Activated naive CD4-positive, alpha-beta T cell treated with anti-CD3 and anti-CD28 coated beads, Interleukin-2, amount 50 U/mL, for 72 hours (primary cell): ENCODE measurements around the gene AGAP1. TPM values are rescaled to one million over a fixed set of nuclear protein-coding genes. Genes with fewer than 3 reads are reported as not detected.

Experiments used
- ATAC-seq, 2 donors: fragments of 150-1000 bp; cut with Tn5 transposase; 2 replicates each; pipeline ENCODE4 v1.10.0; 2021; ENCODE audit warnings: mild to moderate bottlenecking in 2 of 2, moderate library complexity in 2 of 2
- DNase-seq, 2 donors: peaks; one replicate each; pipeline ENCODE4 v3.0.0; 2021 to 2022; ENCODE audit warnings: low spot score in 2 of 2
- H3K27ac Mint-ChIP-seq, 2 donors: one replicate each; pipeline ENCODE4 v1.8.0; 2022; ENCODE audit warnings: mild to moderate bottlenecking in 2 of 2, mixed read lengths in 2 of 2
- H3K36me3 Mint-ChIP-seq, 2 donors: one replicate each; pipeline ENCODE4 v1.8.0; 2022; ENCODE audit warnings: mixed read lengths in 2 of 2
- H3K9me3 Mint-ChIP-seq, 2 donors: one replicate each; pipeline ENCODE4 v1.8.0; 2022; ENCODE audit warnings: mixed read lengths in 2 of 2
- total RNA-seq, 2 donors: library from RNA; stranded (reverse); gene quantifications; one replicate each; pipeline ENCODE4 v1.2.3, GENCODE V29; 2022

The AGAP1 gene
- total RNA-seq, 2 donors from 2014 or later: 0.48 to 7.2 TPM

GRCh38 chr2:236107536-236107935 is 613.7 kb downstream of the AGAP1 start:
- ATAC-seq: no peak
- H3K27ac Mint-ChIP-seq: no peak overlapping the region
- H3K9me3 Mint-ChIP-seq: no peaks in the 10 kb centered on the region
- H3K36me3 Mint-ChIP-seq: no peaks in the 10 kb centered on the region
- no peak for DNase-seq

DNA sequence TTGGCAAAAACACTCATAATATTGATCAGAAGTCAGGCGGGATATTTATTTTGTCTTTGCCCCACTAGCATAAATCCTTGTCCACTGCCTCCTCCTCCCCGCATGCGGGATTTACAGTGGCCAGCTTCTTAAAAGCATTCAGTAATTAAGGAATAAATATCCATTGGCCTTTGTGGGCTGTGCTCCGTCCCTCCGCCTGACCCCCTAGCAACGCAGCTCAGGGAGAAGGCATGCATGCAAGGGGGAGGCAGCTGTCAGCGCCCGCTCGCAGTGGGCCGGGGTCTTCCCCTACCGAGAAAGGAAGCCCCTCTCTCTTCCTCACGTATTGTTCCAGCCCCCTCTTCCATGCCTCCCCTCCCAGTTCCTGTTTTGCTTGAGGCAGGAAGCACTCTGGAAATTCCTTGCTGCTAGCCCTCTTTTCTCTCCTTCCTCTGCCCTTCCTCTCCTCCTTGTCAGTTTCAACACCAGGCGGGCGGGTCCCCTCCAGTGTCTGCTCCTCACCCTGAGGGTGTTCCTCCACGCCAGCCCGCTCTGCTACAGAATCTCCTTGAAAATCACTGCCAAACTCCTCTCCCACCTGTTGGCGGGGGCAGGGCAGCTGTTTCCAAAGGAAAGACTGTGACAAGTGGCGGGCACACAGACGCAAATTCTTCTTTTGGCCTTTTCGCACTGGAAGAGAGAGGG is 614.2 kb downstream of the AGAP1 start:
- Mint-ChIP-seq H3K36me3 (no peaks in the 10 kb centered on the region), H3K27ac (no peak overlapping the region), H3K9me3 (no peaks in the 10 kb centered on the region)
- ATAC-seq (no peak), DNase-seq (no peak)

DNA sequence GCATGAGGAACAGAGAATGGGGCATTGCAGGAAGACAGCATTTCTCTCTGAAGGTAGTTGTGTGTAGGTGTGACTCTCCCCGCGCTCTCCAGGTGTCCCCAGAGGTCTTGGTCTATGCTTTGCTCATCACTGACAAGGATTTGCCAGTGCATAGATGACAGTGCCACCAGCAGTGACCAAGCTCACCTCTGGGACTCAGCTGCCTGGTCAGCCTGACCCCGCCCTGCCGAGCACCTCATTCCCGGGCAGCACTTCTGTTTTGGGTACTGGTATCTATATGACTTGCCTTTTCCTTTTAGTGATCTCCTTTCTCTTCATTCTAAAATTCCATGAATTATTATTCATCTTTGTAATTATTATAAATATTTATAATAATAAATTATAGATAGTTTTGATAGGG is 615.2 kb downstream of the AGAP1 start:
- Mint-ChIP-seq H3K9me3 (no peaks in the 10 kb centered on the region), H3K36me3 (no peaks in the 10 kb centered on the region), H3K27ac (no peak overlapping the region)
- no peak for DNase-seq
- no peak for ATAC-seq

DNA sequence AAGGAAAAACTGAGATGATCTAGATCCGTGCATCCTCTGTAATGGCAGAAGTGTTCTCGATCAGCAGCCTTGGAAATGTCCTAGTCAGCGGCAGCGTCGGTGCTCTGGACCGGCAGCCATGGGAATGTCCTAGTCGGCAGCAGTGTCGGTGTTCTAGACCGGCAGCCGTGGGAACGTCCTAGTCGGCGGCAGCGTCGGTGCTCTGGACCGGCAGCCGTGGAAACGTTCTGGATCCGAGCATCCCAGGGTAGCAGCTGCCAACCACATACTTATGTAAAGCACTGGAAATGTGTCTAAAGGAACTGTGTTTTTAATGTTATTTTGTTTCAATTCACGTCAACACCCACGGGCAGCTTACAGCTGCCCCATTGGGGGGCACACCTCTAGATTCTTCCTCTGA is 615.6 kb downstream of the AGAP1 start:
- ATAC-seq (no peak), DNase-seq (no peak)
- Mint-ChIP-seq H3K36me3 (no peaks in the 10 kb centered on the region), H3K27ac (no peak overlapping the region), H3K9me3 (no peaks in the 10 kb centered on the region)

- Mint-ChIP-seq H3K27ac (no peak overlapping the region), H3K9me3 (no peaks in the 10 kb centered on the region), H3K36me3 (no peaks in the 10 kb centered on the region)
- DNase-seq (no peak), ATAC-seq (no peak)
Measured at GRCh38 chr2:236112466-236112865, 618.6 kb downstream of the AGAP1 start.

DNA sequence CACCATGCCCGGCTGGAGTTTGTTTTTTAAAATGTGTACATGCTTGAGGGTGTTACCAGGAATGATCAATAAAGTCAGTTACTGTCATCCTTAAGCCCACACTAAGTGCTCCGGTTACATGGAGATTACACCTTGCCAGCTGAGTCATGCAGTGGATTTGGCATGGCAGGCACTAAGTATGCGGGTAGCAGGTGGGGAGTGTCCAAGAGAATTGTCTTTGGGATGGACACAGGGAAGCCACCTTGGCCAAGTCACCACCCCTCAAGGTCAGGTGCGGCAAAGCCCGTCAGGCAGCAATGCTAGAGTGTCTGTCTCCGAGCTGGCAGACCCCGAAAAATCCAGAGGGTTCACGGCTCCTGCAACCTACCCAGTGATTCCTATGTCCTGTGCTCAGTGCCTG is 619.6 kb downstream of the AGAP1 start:
- ATAC-seq: no peak
- Mint-ChIP-seq H3K9me3 (no peaks in the 10 kb centered on the region), H3K36me3 (no peaks in the 10 kb centered on the region), H3K27ac (no peak overlapping the region)
- no peak for DNase-seq

- ATAC-seq (no peak), DNase-seq (no peak)
- no peaks in the 10 kb centered on the region for H3K9me3 Mint-ChIP-seq
- no peak overlapping the region for H3K27ac Mint-ChIP-seq
- no peaks in the 10 kb centered on the region for H3K36me3 Mint-ChIP-seq
Measured at GRCh38 chr2:236113948-236114347, 620.1 kb downstream of the AGAP1 start.

DNA sequence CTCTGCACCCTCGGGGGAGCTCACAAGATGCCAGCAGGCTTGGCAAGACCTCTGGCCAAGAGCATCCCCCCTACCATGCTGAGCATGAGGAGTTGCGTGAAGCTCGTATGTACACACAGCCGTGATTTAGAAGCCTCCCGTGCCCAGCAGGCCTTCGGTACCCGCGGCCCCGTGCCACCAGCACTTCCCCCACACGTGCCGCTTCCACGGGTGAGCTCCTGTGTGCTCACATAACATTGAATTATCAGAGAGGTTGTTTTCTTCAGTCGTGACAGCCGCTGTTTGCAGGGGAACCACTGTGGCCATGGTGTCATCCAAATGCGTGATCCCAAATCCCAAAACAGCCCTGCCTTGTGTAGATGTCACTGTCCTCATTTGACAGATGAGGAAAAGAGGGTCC is 621.1 kb downstream of the AGAP1 start:
- H3K36me3 Mint-ChIP-seq: no peaks in the 10 kb centered on the region
- no peaks in the 10 kb centered on the region for H3K9me3 Mint-ChIP-seq
- no peak overlapping the region for H3K27ac Mint-ChIP-seq
- DNase-seq (no peak), ATAC-seq (no peak)

DNA sequence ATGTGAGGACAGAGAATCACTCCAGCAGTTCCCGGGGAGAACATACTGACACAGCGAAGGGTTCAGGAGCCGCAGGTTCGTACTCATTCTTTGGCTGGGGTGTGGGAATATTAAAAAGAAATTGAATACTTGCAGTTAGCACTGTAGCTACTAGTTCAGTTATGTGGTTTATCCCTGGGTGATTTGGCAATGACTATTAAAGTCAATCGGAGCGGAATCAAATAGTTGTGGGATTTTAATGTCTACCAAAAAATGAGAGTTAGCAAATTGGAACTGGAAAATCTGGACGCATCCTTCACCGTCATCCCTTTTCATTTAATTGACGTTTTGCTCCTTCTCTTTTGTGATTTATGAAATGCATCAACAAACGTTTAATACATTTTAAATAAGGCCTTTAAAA is 623.6 kb downstream of the AGAP1 start:
- Mint-ChIP-seq H3K36me3 (no peaks in the 10 kb centered on the region), H3K27ac (no peak overlapping the region), H3K9me3 (no peaks in the 10 kb centered on the region)
- DNase-seq: no peak
- ATAC-seq: no peak

GRCh38 chr2:236117861-236118269 is 624.0 kb downstream of the AGAP1 start:
- H3K9me3 Mint-ChIP-seq: no peaks in the 10 kb centered on the region
- ATAC-seq (no peak), DNase-seq (no peak)
- no peaks in the 10 kb centered on the region for H3K36me3 Mint-ChIP-seq
- H3K27ac Mint-ChIP-seq: no peak overlapping the region

DNA sequence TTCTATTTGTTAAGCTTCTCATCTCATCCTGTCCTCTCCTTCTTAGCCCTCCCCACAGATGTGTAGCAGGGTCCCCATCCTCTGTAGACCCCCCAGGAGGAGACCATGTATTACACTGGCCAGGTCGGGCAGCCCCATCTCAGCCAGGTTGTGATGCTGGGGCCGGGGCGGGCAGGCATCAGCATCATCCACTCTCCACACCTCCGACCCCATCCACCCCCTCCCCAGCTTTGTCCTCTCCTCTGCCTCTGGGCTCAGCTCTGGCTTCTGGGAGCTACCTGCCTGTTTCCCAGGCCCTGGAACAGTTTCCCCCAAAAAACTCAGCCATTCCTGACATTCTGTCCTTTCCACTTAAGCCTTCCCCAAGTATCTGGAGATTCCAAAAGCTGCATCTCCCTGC is 625.2 kb downstream of the AGAP1 start:
- H3K36me3 Mint-ChIP-seq: no peaks in the 10 kb centered on the region
- DNase-seq: no peak
- no peak for ATAC-seq
- H3K27ac Mint-ChIP-seq: no peak overlapping the region
- no peaks in the 10 kb centered on the region for H3K9me3 Mint-ChIP-seq

DNA sequence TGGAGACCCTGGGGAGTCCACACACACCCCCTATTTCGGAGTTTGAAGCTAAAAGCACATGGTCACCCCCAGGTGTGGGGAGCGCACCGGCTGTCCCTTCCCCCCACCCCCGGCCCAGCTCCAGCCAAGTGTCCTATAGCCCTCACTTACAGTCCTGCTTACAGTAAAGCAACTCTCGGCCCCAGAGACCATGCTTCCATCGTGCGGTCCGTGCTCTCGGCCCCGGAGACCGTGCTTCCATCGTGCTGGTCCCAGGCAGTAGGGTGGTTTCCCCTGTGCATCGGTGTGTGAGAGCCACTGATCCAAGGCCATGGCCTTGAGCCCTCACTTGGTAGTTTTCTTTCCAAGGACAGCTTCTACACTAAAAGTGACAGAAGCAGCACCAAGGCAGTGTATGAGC is 625.6 kb downstream of the AGAP1 start:
- ATAC-seq (no peak), DNase-seq (no peak)
- no peaks in the 10 kb centered on the region for H3K36me3 Mint-ChIP-seq
- H3K9me3 Mint-ChIP-seq: no peaks in the 10 kb centered on the region
- no peak overlapping the region for H3K27ac Mint-ChIP-seq

DNA sequence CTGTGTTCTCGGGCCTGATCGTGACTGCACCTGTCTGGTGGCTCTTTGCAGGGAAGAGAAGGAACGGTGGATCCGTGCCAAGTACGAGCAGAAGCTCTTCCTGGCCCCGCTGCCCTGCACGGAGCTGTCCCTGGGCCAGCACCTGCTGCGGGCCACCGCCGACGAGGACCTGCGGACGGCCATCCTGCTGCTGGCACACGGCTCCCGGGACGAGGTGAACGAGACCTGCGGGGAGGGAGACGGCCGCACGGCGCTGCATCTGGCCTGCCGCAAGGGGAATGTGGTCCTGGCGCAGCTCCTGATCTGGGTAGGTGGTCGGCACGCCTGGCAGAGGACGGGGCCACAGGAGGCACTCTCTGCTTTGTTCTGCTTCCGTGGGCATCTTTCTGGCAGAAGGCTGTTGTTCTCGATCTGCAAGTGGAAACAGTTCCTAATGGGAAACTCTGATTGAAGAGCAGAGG is 626.3 kb downstream of the AGAP1 start:
- no peak for DNase-seq
- ATAC-seq: no peak
- Mint-ChIP-seq H3K27ac (no peak overlapping the region), H3K9me3 (no peaks in the 10 kb centered on the region), H3K36me3 (no peaks in the 10 kb centered on the region)

DNA sequence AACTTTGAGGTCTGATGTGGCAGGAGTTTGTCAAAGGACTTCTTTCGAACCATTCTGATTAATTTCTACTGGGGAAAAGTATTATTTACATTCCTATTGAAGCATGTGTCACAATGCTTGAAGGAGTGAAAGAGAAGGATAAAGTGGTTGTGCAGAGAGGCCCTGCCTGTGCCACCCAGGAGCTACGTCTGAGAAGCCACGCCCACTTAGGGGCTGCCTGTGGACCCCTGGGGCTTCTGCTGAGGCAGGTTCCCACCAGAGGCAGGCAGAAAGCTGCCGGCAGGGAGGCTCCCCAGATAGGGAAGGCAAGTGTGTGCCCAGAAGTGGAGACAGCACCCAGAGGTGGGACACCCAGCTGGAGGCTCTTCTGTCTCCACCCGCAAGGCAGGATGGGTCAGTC is 627.0 kb downstream of the AGAP1 start:
- ATAC-seq (no peak), DNase-seq (no peak)
- no peaks in the 10 kb centered on the region for H3K9me3 Mint-ChIP-seq
- no peak overlapping the region for H3K27ac Mint-ChIP-seq
- H3K36me3 Mint-ChIP-seq: no peaks in the 10 kb centered on the region

GRCh38 chr2:236121546-236121945 is 627.7 kb downstream of the AGAP1 start:
- H3K27ac Mint-ChIP-seq: no peak overlapping the region
- ATAC-seq (no peak), DNase-seq (no peak)
- no peaks in the 10 kb centered on the region for H3K36me3 Mint-ChIP-seq
- no peaks in the 10 kb centered on the region for H3K9me3 Mint-ChIP-seq

GRCh38 chr2:236122236-236122635 is 628.4 kb downstream of the AGAP1 start:
- H3K27ac Mint-ChIP-seq: no peak overlapping the region
- no peak for ATAC-seq
- H3K9me3 Mint-ChIP-seq: no peaks in the 10 kb centered on the region
- DNase-seq: no peak
- no peaks in the 10 kb centered on the region for H3K36me3 Mint-ChIP-seq

DNA sequence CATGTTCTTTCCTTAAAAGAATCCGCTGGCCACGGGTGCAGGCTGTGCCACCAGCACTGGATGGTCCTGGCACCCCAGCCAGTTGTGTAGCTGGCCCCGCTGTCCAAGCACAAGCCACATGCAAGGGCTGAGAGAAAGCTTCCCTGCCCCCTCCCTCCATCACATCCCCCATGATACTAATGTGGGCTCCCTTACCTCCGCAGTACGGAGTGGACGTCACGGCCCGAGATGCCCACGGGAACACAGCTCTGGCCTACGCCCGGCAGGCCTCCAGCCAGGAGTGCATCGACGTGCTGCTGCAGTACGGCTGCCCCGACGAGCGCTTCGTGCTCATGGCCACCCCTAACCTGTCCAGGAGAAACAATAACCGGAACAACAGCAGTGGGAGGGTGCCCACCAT is 629.9 kb downstream of the AGAP1 start:
- Mint-ChIP-seq H3K9me3 (no peaks in the 10 kb centered on the region), H3K36me3 (no peaks in the 10 kb centered on the region), H3K27ac (no peak overlapping the region)
- no peak for DNase-seq
- no peak for ATAC-seq

DNA sequence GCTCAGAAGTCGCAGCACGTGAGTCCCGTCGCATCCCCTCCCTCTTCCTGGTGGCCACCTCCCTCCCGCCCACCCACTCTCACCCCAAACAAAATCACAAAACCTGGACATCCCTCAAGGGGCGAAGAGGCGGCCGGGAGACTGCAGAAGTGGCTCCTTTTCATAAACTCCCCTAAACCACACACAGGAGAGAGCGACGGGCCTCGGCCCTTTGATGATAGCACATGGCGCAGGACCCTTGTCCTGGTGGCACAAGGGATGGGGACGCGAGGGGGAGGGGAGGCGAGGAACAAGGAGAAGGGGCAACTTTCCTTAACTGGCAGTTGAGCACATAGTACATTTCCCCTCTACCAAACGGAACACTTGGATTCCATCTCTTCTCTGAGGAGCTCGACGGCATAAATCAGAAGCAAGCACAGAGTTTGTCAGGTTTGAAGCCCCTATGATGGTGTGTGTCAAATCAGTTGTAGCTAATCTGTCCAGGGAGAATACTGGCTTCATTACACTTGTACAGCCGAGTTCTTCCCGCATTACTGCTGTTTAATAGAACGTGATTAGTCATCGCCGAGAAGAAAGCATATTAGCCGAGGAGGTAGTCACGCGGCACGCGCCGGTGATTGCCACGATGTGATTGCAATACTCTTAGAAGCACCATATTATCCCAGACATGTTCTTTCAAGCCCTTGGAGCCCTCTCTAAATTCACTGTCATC is 630.5 kb downstream of the AGAP1 start:
- Mint-ChIP-seq H3K9me3 (no peaks in the 10 kb centered on the region), H3K27ac (no peak overlapping the region), H3K36me3 (no peaks in the 10 kb centered on the region)
- ATAC-seq (no peak), DNase-seq (no peak)
